Calu3 (cell line): ENCODE data around the gene SLC38A8. TPM values are rescaled to one million over a fixed set of nuclear protein-coding genes. Genes with fewer than 3 reads are reported as not detected.

Experiments used
- BruUV-seq: library from RNA; stranded (reverse); fragments of 400-500 nt; replicated peaks from 2 replicates; lab custom pipeline; 2021; lab: Mats Ljungman, UMichigan
- CTCF ChIA-PET: fragments of 300-600 bp; sonication (Branson Sonifier 250); formaldehyde crosslinking; loops from one replicate; lab custom pipeline; 2022; ENCODE audit warnings: antibody characterized with exemption; lab: Charles Lee
- DNase-seq: peaks from one replicate; pipeline ENCODE4 v3.0.0; 2022
- H3K27ac Mint-ChIP-seq: one replicate; pipeline ENCODE4 v1.8.0; 2022; ENCODE audit warnings: mixed read lengths; ENCODE audit not compliant: unreplicated experiment
- H3K27me3 Mint-ChIP-seq: one replicate; pipeline ENCODE4 v1.8.0; 2022; ENCODE audit warnings: mixed read lengths; ENCODE audit not compliant: unreplicated experiment
- H3K36me3 Mint-ChIP-seq: one replicate; pipeline ENCODE4 v1.8.0; 2022; ENCODE audit warnings: mild to moderate bottlenecking, moderate library complexity, mixed read lengths; ENCODE audit not compliant: insufficient read depth, unreplicated experiment
- H3K4me1 Mint-ChIP-seq: one replicate; pipeline ENCODE4 v1.8.0; 2022; ENCODE audit warnings: mild to moderate bottlenecking, low read depth, mixed read lengths; ENCODE audit not compliant: unreplicated experiment
- H3K4me3 Mint-ChIP-seq: one replicate; pipeline ENCODE4 v1.8.0; 2022; ENCODE audit warnings: mild to moderate bottlenecking, low read depth, moderate library complexity, mixed read lengths; ENCODE audit not compliant: unreplicated experiment
- H3K9me3 Mint-ChIP-seq: one replicate; pipeline ENCODE4 v1.8.0; 2022; ENCODE audit warnings: low read depth, mixed read lengths; ENCODE audit not compliant: unreplicated experiment
- intact Hi-C: fragments of 100-400 bp; cut with micrococcal nuclease; formaldehyde crosslinking; loops from one replicate; pipeline ENCODE4 v1.10.0; 2022; ENCODE audit not compliant: unreplicated experiment
- total RNA-seq: library from RNA; stranded (reverse); gene quantifications from 2 replicates; pipeline ENCODE4 v1.2.3, GENCODE V29; 2022
- TF ChIP-seq, protein P1 (sequence below): fragments of 200-600 bp; IDR thresholded peaks from one replicate; pipeline ENCODE4 v1.8.0; 2022; ENCODE audit warnings: antibody characterized with exemption; ENCODE audit not compliant: unreplicated experiment

The SLC38A8 gene
- total RNA-seq, 1 experiment from 2014 or later: not detected

- H3K4me1 Mint-ChIP-seq: peaks cover 36% of the 10 kb centered on the region
- H3K27me3 Mint-ChIP-seq: peaks cover 35% of the 10 kb centered on the region
- H3K27ac Mint-ChIP-seq: no peak overlapping the region
- CTCF ChIA-PET: no interaction called here
- peak overlapping the region; percentile 34 for H3K4me3 Mint-ChIP-seq
- peaks cover 2% of the 10 kb centered on the region for H3K9me3 Mint-ChIP-seq
- TF ChIP-seq, protein P1, sequence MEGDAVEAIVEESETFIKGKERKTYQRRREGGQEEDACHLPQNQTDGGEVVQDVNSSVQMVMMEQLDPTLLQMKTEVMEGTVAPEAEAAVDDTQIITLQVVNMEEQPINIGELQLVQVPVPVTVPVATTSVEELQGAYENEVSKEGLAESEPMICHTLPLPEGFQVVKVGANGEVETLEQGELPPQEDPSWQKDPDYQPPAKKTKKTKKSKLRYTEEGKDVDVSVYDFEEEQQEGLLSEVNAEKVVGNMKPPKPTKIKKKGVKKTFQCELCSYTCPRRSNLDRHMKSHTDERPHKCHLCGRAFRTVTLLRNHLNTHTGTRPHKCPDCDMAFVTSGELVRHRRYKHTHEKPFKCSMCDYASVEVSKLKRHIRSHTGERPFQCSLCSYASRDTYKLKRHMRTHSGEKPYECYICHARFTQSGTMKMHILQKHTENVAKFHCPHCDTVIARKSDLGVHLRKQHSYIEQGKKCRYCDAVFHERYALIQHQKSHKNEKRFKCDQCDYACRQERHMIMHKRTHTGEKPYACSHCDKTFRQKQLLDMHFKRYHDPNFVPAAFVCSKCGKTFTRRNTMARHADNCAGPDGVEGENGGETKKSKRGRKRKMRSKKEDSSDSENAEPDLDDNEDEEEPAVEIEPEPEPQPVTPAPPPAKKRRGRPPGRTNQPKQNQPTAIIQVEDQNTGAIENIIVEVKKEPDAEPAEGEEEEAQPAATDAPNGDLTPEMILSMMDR: no peak
- H3K36me3 Mint-ChIP-seq: peaks cover 11% of the 10 kb centered on the region
- intact Hi-C loops: no loop called here
- DNase-seq: peak; percentile 34
- no TSS peak for BruUV-seq
Observed at GRCh38 chr16:83989300-83989699, 53.3 kb downstream of the SLC38A8 start.

GRCh38 chr16:83983491-83983890, 59.1 kb downstream of the SLC38A8 start:
- CTCF ChIA-PET: no interaction called here
- H3K27me3 Mint-ChIP-seq: peaks cover 36% of the 10 kb centered on the region
- H3K36me3 Mint-ChIP-seq: no peaks in the 10 kb centered on the region
- no peak overlapping the region for H3K27ac Mint-ChIP-seq
- DNase-seq: no peak
- peaks cover 4% of the 10 kb centered on the region for H3K9me3 Mint-ChIP-seq
- H3K4me3 Mint-ChIP-seq: no peak overlapping the region
- TF ChIP-seq, protein P1: no peak
- intact Hi-C loops: no loop called here
- BruUV-seq: no TSS peak
- peaks cover 4% of the 10 kb centered on the region for H3K4me1 Mint-ChIP-seq

DNA sequence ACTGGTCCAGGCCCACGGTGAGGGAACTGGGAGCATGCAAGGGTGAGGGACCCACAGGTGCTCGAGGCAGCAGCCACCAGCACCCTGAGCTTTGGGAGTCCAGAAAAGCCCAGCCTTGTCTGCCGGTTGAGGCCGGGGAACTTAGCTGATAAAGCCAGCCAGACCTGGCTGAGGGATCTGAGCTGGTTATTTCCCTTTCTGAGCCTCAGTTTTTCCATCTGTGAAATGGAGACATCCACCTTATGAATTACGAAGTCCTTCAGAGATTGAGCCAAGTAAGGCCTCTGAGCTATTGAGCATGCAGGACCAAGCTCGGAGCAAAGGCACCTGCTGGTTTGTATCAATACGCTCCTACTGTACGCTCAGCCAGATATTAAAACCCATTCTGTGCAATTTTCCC, 60.8 kb downstream of the SLC38A8 start:
- no peaks in the 10 kb centered on the region for H3K4me1 Mint-ChIP-seq
- no TSS peak for BruUV-seq
- TF ChIP-seq, protein P1: no peak
- H3K27me3 Mint-ChIP-seq: peaks cover 42% of the 10 kb centered on the region
- peaks cover 8% of the 10 kb centered on the region for H3K9me3 Mint-ChIP-seq
- CTCF ChIA-PET: no interaction called here
- DNase-seq: no peak
- no peak overlapping the region for H3K27ac Mint-ChIP-seq
- intact Hi-C loops: no loop called here
- no peak overlapping the region for H3K4me3 Mint-ChIP-seq
- H3K36me3 Mint-ChIP-seq: no peaks in the 10 kb centered on the region

DNA sequence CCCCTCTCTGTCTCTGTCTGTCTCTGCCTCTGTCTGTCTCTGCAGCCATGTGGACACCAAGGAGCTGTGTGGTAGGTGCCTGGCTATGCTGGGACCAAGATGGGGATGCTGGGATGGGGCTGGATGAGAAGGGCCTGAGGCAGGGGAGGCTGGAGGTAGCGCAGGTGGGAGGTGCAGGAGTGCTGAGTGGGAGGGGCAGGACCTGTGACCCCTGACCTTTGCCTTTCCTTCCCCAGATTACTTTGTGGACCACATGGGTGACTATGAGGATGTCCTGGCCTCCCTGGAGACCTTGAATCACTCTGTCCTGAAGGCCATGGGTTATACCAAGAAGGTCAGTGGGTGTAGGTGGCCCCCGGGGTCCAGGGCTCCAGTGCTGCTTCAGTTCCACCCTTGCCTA, 61.8 kb downstream of the SLC38A8 start:
- CTCF ChIA-PET: interaction anchor here (0.6 kb wide), 2 partner anchors 10 to 165 kb away, joined by 3 to 7 read pairs; no protein-coding TSS in a partner anchor
- Mint-ChIP-seq H3K4me1 (no peaks in the 10 kb centered on the region), H3K27me3 (peaks cover 52% of the 10 kb centered on the region), H3K27ac (no peak overlapping the region), H3K36me3 (no peaks in the 10 kb centered on the region), H3K9me3 (peaks cover 8% of the 10 kb centered on the region), H3K4me3 (no peak overlapping the region)
- intact Hi-C loops: no loop called here
- no peak for DNase-seq
- TF ChIP-seq, protein P1: no peak
- BruUV-seq: no TSS peak
